ENCODE results near the gene GRIP2.

Gene GRIP2

GRCh38 chr3:14522768-14523167 lies 17.4 kb downstream of the GRIP2 start:
- H3K9ac ChIP-seq (ENCODE audit: low read depth in 1 of 2, low read length in 2 of 2): no peak overlapping the region
- H3K9me3 ChIP-seq (ENCODE audit: control insufficient read depth in 1 of 2, low read length in 2 of 2): no peaks in the 10 kb centered on the region
- H3K36me3 ChIP-seq (ENCODE audit: control insufficient read depth in 1 of 2, insufficient read depth in 2 of 2, low read length in 2 of 2): no peaks in the 10 kb centered on the region
- no peaks in the 10 kb centered on the region for H3K27me3 ChIP-seq (ENCODE audit: control insufficient read depth in 1 of 2, insufficient read depth in 2 of 2, low read length in 2 of 2)
- H3K4me1 ChIP-seq (ENCODE audit: control insufficient read depth in 1 of 2, insufficient read depth in 2 of 2, low read length in 2 of 2): peaks cover 4 to 7% of the 10 kb centered on the region in 2 donors
- no peak overlapping the region for H3K27ac ChIP-seq (ENCODE audit: low read depth, low read length)
- no peak overlapping the region for H3K4me3 ChIP-seq (ENCODE audit: low read depth in 1 of 2, low read length in 2 of 2)

- no peaks in the 10 kb centered on the region for H3K36me3 ChIP-seq (ENCODE audit: control insufficient read depth in 1 of 2, insufficient read depth in 2 of 2, low read length in 2 of 2)
- H3K9ac ChIP-seq (ENCODE audit: low read depth in 1 of 2, low read length in 2 of 2): no peak overlapping the region
- H3K27me3 ChIP-seq (ENCODE audit: control insufficient read depth in 1 of 2, insufficient read depth in 2 of 2, low read length in 2 of 2): no peaks in the 10 kb centered on the region
- H3K27ac ChIP-seq (ENCODE audit: low read depth, low read length): no peak overlapping the region
- no peak overlapping the region for H3K4me3 ChIP-seq (ENCODE audit: low read depth in 1 of 2, low read length in 2 of 2)
- no peaks in the 10 kb centered on the region for H3K9me3 ChIP-seq (ENCODE audit: control insufficient read depth in 1 of 2, low read length in 2 of 2)
- H3K4me1 ChIP-seq (ENCODE audit: control insufficient read depth in 1 of 2, insufficient read depth in 2 of 2, low read length in 2 of 2): peaks cover 4 to 7% of the 10 kb centered on the region in 2 donors
Observed at GRCh38 chr3:14522129-14522691, 17.9 kb downstream of the GRIP2 start.

GRCh38 chr3:14521611-14522010 lies 18.5 kb downstream of the GRIP2 start:
- Histone ChIP-seq H3K9ac (ENCODE audit: low read depth in 1 of 2, low read length in 2 of 2) (no peak overlapping the region), H3K27me3 (ENCODE audit: control insufficient read depth in 1 of 2, insufficient read depth in 2 of 2, low read length in 2 of 2) (no peaks in the 10 kb centered on the region), H3K9me3 (ENCODE audit: control insufficient read depth in 1 of 2, low read length in 2 of 2) (no peaks in the 10 kb centered on the region), H3K36me3 (ENCODE audit: control insufficient read depth in 1 of 2, insufficient read depth in 2 of 2, low read length in 2 of 2) (no peaks in the 10 kb centered on the region), H3K4me1 (ENCODE audit: control insufficient read depth in 1 of 2, insufficient read depth in 2 of 2, low read length in 2 of 2) (peaks cover 4 to 7% of the 10 kb centered on the region in 2 donors), H3K27ac (ENCODE audit: low read depth, low read length) (no peak overlapping the region), H3K4me3 (ENCODE audit: low read depth in 1 of 2, low read length in 2 of 2) (no peak overlapping the region)

GRCh38 chr3:14520967-14521366 lies 19.2 kb downstream of the GRIP2 start:
- Histone ChIP-seq H3K9me3 (ENCODE audit: control insufficient read depth in 1 of 2, low read length in 2 of 2) (no peaks in the 10 kb centered on the region), H3K27me3 (ENCODE audit: control insufficient read depth in 1 of 2, insufficient read depth in 2 of 2, low read length in 2 of 2) (no peaks in the 10 kb centered on the region), H3K4me3 (ENCODE audit: low read depth in 1 of 2, low read length in 2 of 2) (no peak overlapping the region), H3K36me3 (ENCODE audit: control insufficient read depth in 1 of 2, insufficient read depth in 2 of 2, low read length in 2 of 2) (no peaks in the 10 kb centered on the region), H3K9ac (ENCODE audit: low read depth in 1 of 2, low read length in 2 of 2) (no peak overlapping the region), H3K27ac (ENCODE audit: low read depth, low read length) (no peak overlapping the region), H3K4me1 (ENCODE audit: control insufficient read depth in 1 of 2, insufficient read depth in 2 of 2, low read length in 2 of 2) (peaks cover under 1 to 5% of the 10 kb centered on the region in 2 donors)

- H3K9me3 ChIP-seq (ENCODE audit: control insufficient read depth in 1 of 2, low read length in 2 of 2): no peaks in the 10 kb centered on the region
- H3K9ac ChIP-seq (ENCODE audit: low read depth in 1 of 2, low read length in 2 of 2): no peak overlapping the region
- no peak overlapping the region for H3K4me3 ChIP-seq (ENCODE audit: low read depth in 1 of 2, low read length in 2 of 2)
- no peaks in the 10 kb centered on the region for H3K27me3 ChIP-seq (ENCODE audit: control insufficient read depth in 1 of 2, insufficient read depth in 2 of 2, low read length in 2 of 2)
- no peaks in the 10 kb centered on the region for H3K36me3 ChIP-seq (ENCODE audit: control insufficient read depth in 1 of 2, insufficient read depth in 2 of 2, low read length in 2 of 2)
- H3K4me1 ChIP-seq (ENCODE audit: control insufficient read depth in 1 of 2, insufficient read depth in 2 of 2, low read length in 2 of 2): no peaks in the 10 kb centered on the region
- no peak overlapping the region for H3K27ac ChIP-seq (ENCODE audit: low read depth, low read length)
Observed at GRCh38 chr3:14520149-14520548, 20.0 kb downstream of the GRIP2 start.

- Histone ChIP-seq H3K9ac (ENCODE audit: low read depth in 1 of 2, low read length in 2 of 2) (no peak overlapping the region), H3K36me3 (ENCODE audit: control insufficient read depth in 1 of 2, insufficient read depth in 2 of 2, low read length in 2 of 2) (no peaks in the 10 kb centered on the region), H3K4me1 (ENCODE audit: control insufficient read depth in 1 of 2, insufficient read depth in 2 of 2, low read length in 2 of 2) (no peaks in the 10 kb centered on the region), H3K4me3 (ENCODE audit: low read depth in 1 of 2, low read length in 2 of 2) (no peak overlapping the region), H3K27ac (ENCODE audit: low read depth, low read length) (no peak overlapping the region), H3K27me3 (ENCODE audit: control insufficient read depth in 1 of 2, insufficient read depth in 2 of 2, low read length in 2 of 2) (no peaks in the 10 kb centered on the region), H3K9me3 (ENCODE audit: control insufficient read depth in 1 of 2, low read length in 2 of 2) (no peaks in the 10 kb centered on the region)
Observed at GRCh38 chr3:14519406-14519805, 20.7 kb downstream of the GRIP2 start.

- Histone ChIP-seq H3K9ac (ENCODE audit: low read depth in 1 of 2, low read length in 2 of 2) (no peak overlapping the region), H3K27ac (ENCODE audit: low read depth, low read length) (no peak overlapping the region), H3K4me3 (ENCODE audit: low read depth in 1 of 2, low read length in 2 of 2) (no peak overlapping the region), H3K36me3 (ENCODE audit: control insufficient read depth in 1 of 2, insufficient read depth in 2 of 2, low read length in 2 of 2) (no peaks in the 10 kb centered on the region), H3K27me3 (ENCODE audit: control insufficient read depth in 1 of 2, insufficient read depth in 2 of 2, low read length in 2 of 2) (no peaks in the 10 kb centered on the region), H3K4me1 (ENCODE audit: control insufficient read depth in 1 of 2, insufficient read depth in 2 of 2, low read length in 2 of 2) (no peaks in the 10 kb centered on the region), H3K9me3 (ENCODE audit: control insufficient read depth in 1 of 2, low read length in 2 of 2) (no peaks in the 10 kb centered on the region)
Observed at GRCh38 chr3:14518893-14519292, 21.2 kb downstream of the GRIP2 start.

GRCh38 chr3:14518432-14518802 lies 21.7 kb downstream of the GRIP2 start:
- no peaks in the 10 kb centered on the region for H3K9me3 ChIP-seq (ENCODE audit: control insufficient read depth in 1 of 2, low read length in 2 of 2)
- no peak overlapping the region for H3K27ac ChIP-seq (ENCODE audit: low read depth, low read length)
- H3K27me3 ChIP-seq (ENCODE audit: control insufficient read depth in 1 of 2, insufficient read depth in 2 of 2, low read length in 2 of 2): no peaks in the 10 kb centered on the region
- no peaks in the 10 kb centered on the region for H3K36me3 ChIP-seq (ENCODE audit: control insufficient read depth in 1 of 2, insufficient read depth in 2 of 2, low read length in 2 of 2)
- no peak overlapping the region for H3K9ac ChIP-seq (ENCODE audit: low read depth in 1 of 2, low read length in 2 of 2)
- H3K4me1 ChIP-seq (ENCODE audit: control insufficient read depth in 1 of 2, insufficient read depth in 2 of 2, low read length in 2 of 2): no peaks in the 10 kb centered on the region
- no peak overlapping the region for H3K4me3 ChIP-seq (ENCODE audit: low read depth in 1 of 2, low read length in 2 of 2)

GRCh38 chr3:14517601-14518431 lies 22.3 kb downstream of the GRIP2 start:
- Histone ChIP-seq H3K4me3 (ENCODE audit: low read depth in 1 of 2, low read length in 2 of 2) (no peak overlapping the region), H3K27ac (ENCODE audit: low read depth, low read length) (no peak overlapping the region), H3K9ac (ENCODE audit: low read depth in 1 of 2, low read length in 2 of 2) (no peak overlapping the region), H3K27me3 (ENCODE audit: control insufficient read depth in 1 of 2, insufficient read depth in 2 of 2, low read length in 2 of 2) (no peaks in the 10 kb centered on the region), H3K9me3 (ENCODE audit: control insufficient read depth in 1 of 2, low read length in 2 of 2) (no peaks in the 10 kb centered on the region), H3K4me1 (ENCODE audit: control insufficient read depth in 1 of 2, insufficient read depth in 2 of 2, low read length in 2 of 2) (no peaks in the 10 kb centered on the region), H3K36me3 (ENCODE audit: control insufficient read depth in 1 of 2, insufficient read depth in 2 of 2, low read length in 2 of 2) (no peaks in the 10 kb centered on the region)

- no peaks in the 10 kb centered on the region for H3K9me3 ChIP-seq (ENCODE audit: control insufficient read depth in 1 of 2, low read length in 2 of 2)
- H3K9ac ChIP-seq (ENCODE audit: low read depth in 1 of 2, low read length in 2 of 2): no peak overlapping the region
- H3K4me1 ChIP-seq (ENCODE audit: control insufficient read depth in 1 of 2, insufficient read depth in 2 of 2, low read length in 2 of 2): no peaks in the 10 kb centered on the region
- no peaks in the 10 kb centered on the region for H3K27me3 ChIP-seq (ENCODE audit: control insufficient read depth in 1 of 2, insufficient read depth in 2 of 2, low read length in 2 of 2)
- no peaks in the 10 kb centered on the region for H3K36me3 ChIP-seq (ENCODE audit: control insufficient read depth in 1 of 2, insufficient read depth in 2 of 2, low read length in 2 of 2)
- no peak overlapping the region for H3K27ac ChIP-seq (ENCODE audit: low read depth, low read length)
- no peak overlapping the region for H3K4me3 ChIP-seq (ENCODE audit: low read depth in 1 of 2, low read length in 2 of 2)
Observed at GRCh38 chr3:14516738-14517345, 23.3 kb downstream of the GRIP2 start.

All from duodenal mucosa (tissue), 2 donors.